ENCODE measurements around the gene HOMER1.

The HOMER1 gene

DNA sequence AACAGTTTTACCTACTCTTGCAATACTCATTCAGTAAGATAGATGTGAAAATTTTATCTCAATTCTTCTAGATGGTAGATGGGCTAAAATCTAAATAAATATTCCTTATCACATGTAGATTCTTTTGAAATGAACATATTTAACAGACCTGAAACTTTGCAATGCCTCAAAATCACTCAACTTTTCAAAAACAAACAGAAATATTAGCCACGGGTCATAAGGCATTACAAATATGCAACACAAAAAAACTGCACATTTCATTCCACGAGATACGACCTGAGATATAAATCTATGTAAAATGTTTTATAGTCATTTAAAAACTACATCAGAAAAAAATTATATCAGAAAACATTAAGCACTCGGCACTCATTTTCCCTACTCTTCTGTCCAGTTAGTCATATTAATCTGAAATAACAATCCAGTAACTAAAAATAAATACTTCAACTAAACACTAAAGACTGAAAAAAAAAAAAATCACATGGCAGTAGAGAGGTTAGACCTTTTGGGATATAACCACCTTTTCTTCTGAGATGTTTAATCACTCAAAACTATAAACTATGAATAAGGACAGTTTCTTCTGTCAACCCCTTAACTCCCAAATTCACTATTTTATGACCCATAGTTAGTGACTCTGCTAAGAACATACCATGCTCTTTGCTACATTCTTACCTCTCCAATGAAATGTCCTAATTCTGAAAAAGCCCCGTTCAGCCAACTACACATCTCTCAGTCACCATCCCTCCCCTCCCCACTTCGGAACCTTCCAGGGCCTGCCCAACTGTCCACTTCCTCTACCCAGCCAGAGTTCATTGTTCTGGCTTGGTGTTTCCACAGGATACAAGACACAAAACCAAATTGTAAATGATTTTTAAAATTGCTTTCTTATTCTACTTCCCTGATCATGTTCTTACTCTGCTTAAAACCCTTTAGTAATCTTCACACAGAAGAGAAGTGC is 6.4 kb downstream of the HOMER1 start:
- no peak for DNase-seq (ENCODE audit: low read depth)

DNA sequence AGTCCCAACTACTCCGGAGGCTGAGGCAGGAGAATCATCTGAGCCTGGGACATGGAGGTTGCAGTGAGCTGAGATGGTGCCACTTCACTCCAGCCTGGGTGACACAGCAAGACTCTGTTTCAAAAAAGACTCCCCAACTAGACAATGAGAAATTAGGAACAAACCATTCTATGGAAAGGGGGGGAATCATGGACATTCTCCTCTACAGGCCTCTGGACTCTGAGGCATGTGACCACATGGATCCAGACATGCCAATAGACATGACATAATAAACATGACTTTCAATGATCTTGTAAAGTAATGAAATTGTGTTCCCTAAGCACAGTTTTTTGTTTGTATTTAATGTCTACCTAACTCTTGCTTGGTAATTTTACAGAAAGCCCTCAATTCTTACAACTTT is 8.8 kb downstream of the HOMER1 start:
- H3K4me3 ChIP-seq (ENCODE audit: control insufficient read depth, low read depth, low read length), result no peak overlapping the region
- TF ChIP-seq, protein P1, sequence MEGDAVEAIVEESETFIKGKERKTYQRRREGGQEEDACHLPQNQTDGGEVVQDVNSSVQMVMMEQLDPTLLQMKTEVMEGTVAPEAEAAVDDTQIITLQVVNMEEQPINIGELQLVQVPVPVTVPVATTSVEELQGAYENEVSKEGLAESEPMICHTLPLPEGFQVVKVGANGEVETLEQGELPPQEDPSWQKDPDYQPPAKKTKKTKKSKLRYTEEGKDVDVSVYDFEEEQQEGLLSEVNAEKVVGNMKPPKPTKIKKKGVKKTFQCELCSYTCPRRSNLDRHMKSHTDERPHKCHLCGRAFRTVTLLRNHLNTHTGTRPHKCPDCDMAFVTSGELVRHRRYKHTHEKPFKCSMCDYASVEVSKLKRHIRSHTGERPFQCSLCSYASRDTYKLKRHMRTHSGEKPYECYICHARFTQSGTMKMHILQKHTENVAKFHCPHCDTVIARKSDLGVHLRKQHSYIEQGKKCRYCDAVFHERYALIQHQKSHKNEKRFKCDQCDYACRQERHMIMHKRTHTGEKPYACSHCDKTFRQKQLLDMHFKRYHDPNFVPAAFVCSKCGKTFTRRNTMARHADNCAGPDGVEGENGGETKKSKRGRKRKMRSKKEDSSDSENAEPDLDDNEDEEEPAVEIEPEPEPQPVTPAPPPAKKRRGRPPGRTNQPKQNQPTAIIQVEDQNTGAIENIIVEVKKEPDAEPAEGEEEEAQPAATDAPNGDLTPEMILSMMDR (conservative IDR thresholded peaks at IDR 0.05; ENCODE audit: control insufficient read depth, insufficient read depth, low read depth, low read length), result no peak

More for the DNA sequence above, 6.4 kb downstream of the HOMER1 start:
- no peak overlapping the region for H3K4me3 ChIP-seq (ENCODE audit: control insufficient read depth, low read depth, low read length)
- TF ChIP-seq, protein P1 (conservative IDR thresholded peaks at IDR 0.05; ENCODE audit: control insufficient read depth, insufficient read depth, low read depth, low read length), result no peak

DNA sequence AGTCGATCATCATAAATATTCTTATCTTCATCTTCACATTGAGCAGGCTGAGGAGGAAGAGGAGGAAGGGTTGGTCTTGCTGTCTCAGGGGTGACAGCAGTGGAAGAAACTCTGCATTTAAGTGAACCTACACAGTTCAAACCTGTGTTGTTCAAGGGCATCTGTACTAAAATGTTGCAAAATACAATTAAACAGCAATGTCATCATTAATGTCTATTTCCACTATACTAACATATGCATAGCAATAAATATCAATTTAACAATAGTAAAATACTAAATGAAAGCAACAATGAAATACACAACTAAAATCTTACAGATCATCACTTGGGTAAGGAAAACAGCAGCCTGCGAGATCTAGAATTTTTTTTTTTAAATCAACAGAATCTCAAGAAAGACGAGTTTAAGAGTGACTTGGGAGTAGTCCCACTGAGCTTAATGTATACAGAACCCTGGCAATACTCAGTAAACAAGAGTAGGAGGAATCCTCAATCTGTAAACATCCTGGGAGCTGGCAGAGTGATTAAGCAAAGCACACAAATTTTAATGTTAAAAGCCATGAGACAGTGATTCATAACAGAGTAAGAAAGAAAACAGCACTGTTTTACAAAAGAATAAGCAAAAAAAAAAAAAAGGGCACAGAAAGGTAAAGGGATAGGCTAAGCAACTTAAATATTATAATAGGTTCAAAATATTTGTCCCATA is 10.0 kb downstream of the HOMER1 start:
- TF ChIP-seq, protein P1 (conservative IDR thresholded peaks at IDR 0.05; ENCODE audit: control insufficient read depth, insufficient read depth, low read depth, low read length), result no peak
- no peak overlapping the region for H3K4me3 ChIP-seq (ENCODE audit: control insufficient read depth, low read depth, low read length)
- peak; percentile 34 for DNase-seq (ENCODE audit: low read depth)

More for the DNA sequence above, 8.8 kb downstream of the HOMER1 start:
- no peak for DNase-seq (ENCODE audit: low read depth)

DNA sequence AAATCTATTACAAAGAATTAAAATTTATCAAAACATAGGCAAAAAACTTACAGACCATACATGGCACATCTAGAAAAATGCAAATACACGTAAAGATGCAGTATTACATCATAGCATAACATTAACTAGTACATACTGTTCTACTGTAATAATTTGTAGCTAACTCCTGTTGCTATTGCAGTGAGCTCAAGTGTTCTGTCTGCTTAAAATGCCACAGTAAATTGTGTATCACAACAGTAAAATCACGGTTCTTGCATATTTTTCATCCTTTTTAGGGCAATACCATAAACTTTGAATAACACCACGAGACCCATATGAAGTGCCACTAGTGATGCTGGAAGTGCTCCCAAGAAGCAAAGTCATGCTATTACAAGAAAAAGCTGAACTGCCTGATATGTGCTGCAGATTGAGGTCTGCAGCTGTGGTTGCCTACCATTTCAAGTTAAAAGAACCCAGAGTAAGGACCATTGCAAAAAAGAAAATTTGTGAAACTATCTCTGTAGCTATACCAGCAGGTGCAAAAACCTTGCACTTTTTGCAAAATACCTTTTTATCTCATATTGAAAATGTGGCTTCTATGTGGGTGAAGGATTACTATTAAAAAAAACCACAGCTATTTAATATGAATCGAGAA is 14.2 kb downstream of the HOMER1 start:
- TF ChIP-seq, protein P1 (conservative IDR thresholded peaks at IDR 0.05; ENCODE audit: control insufficient read depth, insufficient read depth, low read depth, low read length), result no peak
- no peak overlapping the region for H3K4me3 ChIP-seq (ENCODE audit: control insufficient read depth, low read depth, low read length)
- no peak for DNase-seq (ENCODE audit: low read depth)

DNA sequence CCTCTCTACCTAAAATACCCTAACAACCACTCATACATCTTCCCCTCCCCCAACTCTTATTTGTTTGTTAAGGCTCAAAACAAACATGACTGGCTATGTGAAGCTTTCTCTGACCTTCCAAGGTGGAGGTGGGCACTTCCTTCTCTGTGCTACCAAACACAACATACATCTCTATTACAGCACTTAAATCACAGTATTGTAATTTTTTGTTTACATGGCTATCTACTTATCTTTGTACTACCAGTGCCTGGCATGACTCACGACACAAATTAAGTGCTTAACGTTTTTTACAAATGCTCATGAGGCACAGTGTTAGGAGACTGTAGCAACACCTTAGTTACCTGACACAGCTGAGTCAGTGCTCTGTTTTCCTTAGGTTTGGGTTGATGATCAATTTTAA is 18.6 kb downstream of the HOMER1 start:
- TF ChIP-seq, protein P1 (conservative IDR thresholded peaks at IDR 0.05; ENCODE audit: control insufficient read depth, insufficient read depth, low read depth, low read length), result no peak
- no peak overlapping the region for H3K4me3 ChIP-seq (ENCODE audit: control insufficient read depth, low read depth, low read length)
- no peak for DNase-seq (ENCODE audit: low read depth)

DNA sequence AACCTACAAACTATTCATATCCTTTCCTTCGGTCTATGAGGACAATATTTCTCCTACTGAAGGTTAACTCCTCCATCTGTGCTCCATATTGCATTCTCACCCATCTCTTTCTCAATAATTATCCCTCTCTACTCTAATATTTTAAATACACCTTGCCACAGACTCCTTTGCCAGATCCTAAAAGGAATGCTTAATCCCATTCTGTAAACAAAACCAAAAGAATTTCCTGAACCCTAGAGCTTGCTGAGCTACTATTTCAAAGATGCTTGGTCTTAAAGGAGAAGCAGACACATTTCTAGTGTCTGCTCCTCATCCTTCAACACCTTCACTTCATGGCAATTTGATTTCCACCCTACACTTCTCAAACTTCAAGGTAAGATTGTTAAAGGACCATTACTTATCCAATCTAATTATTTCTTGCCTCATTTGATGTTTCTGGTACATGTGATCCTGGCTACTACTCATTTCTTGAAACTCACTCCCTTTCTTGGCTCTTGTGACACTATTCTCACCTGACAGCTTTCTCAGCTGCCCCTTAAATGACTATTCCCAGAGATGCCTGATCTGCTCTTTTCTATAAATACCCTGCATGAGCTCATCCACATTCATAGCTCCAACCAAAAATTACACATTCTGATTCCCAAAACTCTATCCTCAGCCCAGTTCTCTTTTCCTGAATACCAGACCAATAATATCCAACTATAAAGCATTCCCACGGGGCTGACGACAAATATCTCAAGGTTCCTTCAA is 20.2 kb downstream of the HOMER1 start:
- TF ChIP-seq, protein P1 (conservative IDR thresholded peaks at IDR 0.05; ENCODE audit: control insufficient read depth, insufficient read depth, low read depth, low read length), result no peak
- DNase-seq (ENCODE audit: low read depth), result peak; percentile 17
- H3K4me3 ChIP-seq (ENCODE audit: control insufficient read depth, low read depth, low read length), result no peak overlapping the region
